Body of pancreas (tissue), 4 donors: Measurements from ENCODE around the gene EBF3.

ENCODE experiments used
- POLR2A ChIP-seq, 3 donors: fragments of 450-650 bp; IDR thresholded peaks; one replicate each; pipeline ENCODE4 v1.6.1; 2016; ENCODE audit warnings: antibody characterized with exemption in 3 of 3, mild to moderate bottlenecking in 2 of 3
- TF ChIP-seq, protein P1 (sequence below), 7 experiments: fragments of 450-650 bp in 4 of 7; fragments of 200-600 bp in 3 of 7; sonication (generic) in 3 of 7; IDR thresholded peaks; one replicate each; pipeline ENCODE4 v1.5.1; 2016 to 2019; ENCODE audit warnings: antibody characterized with exemption in 7 of 7

DNA sequence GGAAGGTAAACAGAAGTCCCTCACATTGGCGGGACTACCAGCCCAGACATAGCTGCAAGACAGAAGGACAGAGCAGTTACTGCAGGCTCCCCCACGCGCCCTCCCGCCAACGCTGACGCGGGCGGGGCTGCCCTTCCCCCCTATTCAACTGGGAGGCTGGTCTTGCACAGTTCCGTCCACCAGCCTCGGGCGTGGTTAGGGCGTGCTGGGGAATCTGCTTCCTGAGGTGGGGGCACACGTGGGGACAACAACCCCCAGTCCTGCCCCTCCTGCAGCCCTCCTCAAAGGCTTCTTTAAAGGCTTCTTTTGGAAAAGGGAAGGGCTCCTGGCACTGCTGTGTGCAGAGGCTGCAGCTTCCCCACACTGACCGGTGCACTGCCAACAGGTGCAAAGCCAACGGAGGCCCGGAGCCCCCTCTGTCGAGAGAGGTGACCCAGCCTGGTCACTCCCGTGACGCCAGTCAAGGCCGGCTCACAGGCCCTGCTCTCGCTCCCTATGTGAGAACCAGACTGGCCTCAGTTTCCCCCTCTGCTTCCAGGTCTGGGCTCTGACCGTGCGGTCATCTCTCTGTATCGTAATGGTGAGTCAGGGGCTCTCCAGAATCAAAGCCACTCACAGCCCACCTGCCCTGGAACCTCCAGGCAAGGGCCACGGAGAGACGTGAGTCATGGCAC lies 126.0 kb downstream of the EBF3 start:
- TF ChIP-seq, protein P1, sequence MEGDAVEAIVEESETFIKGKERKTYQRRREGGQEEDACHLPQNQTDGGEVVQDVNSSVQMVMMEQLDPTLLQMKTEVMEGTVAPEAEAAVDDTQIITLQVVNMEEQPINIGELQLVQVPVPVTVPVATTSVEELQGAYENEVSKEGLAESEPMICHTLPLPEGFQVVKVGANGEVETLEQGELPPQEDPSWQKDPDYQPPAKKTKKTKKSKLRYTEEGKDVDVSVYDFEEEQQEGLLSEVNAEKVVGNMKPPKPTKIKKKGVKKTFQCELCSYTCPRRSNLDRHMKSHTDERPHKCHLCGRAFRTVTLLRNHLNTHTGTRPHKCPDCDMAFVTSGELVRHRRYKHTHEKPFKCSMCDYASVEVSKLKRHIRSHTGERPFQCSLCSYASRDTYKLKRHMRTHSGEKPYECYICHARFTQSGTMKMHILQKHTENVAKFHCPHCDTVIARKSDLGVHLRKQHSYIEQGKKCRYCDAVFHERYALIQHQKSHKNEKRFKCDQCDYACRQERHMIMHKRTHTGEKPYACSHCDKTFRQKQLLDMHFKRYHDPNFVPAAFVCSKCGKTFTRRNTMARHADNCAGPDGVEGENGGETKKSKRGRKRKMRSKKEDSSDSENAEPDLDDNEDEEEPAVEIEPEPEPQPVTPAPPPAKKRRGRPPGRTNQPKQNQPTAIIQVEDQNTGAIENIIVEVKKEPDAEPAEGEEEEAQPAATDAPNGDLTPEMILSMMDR (IDR thresholded peaks at IDR 0.05): no peak
- no peak for TF ChIP-seq POLR2A (IDR thresholded peaks at IDR 0.05)
